ENCODE results near the gene CCNL2. TPM values are rescaled to one million over a fixed set of nuclear protein-coding genes. Genes with fewer than 3 reads are reported as not detected.

Gene CCNL2
- total and polyA plus RNA-seq, 2 donors (not counting 1 experiment from before 2014, with no cell fraction given) = 263 to 347 TPM

- H3K4me3 Mint-ChIP-seq = no peak overlapping the region
- no peak overlapping the region for H3K27ac Mint-ChIP-seq
- POLR2A ChIA-PET = no interaction called here
Observed at GRCh38 chr1:1336931-1337792, 62.0 kb downstream of the CCNL2 start.

More at GRCh38 chr1:1336931-1337792, 62.0 kb downstream of the CCNL2 start:
- Histone ChIP-seq H3K27ac (ENCODE audit: low read length in 2 of 2) (no peak overlapping the region), H3K27me3 (replicated peaks in 1 of 4; ENCODE audit: control extremely low read depth in 1 of 4, control insufficient read depth in 3 of 4, insufficient read depth in 4 of 4, low read length in 3 of 4) (no peaks in the 10 kb centered on the region), H3K4me2 (replicated peaks; ENCODE audit: low read depth, low read length, poor library complexity, severe bottlenecking) (no peak overlapping the region), H4K20me1 (ENCODE audit: control insufficient read depth, insufficient read depth, low read length, poor library complexity, severe bottlenecking) (no peaks in the 10 kb centered on the region), H3K36me3 (replicated peaks in 1 of 2; ENCODE audit: control extremely low read depth in 1 of 2, control insufficient read depth in 1 of 2, extremely low read depth in 1 of 2, insufficient read depth in 2 of 2, low read length in 1 of 2) (peaks cover 0 to 12% of the 10 kb centered on the region in 2 experiments), H3K9ac (ENCODE audit: low read length) (no peak overlapping the region), H3K79me2 (ENCODE audit: control insufficient read depth, insufficient read depth, low read length) (no peaks in the 10 kb centered on the region), H2AFZ (ENCODE audit: insufficient read depth, low read depth, low read length, poor library complexity, severe bottlenecking) (no peak overlapping the region), H3K4me1 (ENCODE audit: control insufficient read depth in 2 of 2, insufficient read depth in 2 of 2, low read length in 2 of 2) (no peaks in the 10 kb centered on the region), H3K9me3 (ENCODE audit: control extremely low read depth in 1 of 3, control insufficient read depth in 2 of 3, insufficient read depth in 1 of 3, low read length in 2 of 3) (peaks cover 0 to 7% (median 0%) of the 10 kb centered on the region in 3 donors), H3K4me3 (ENCODE audit: control extremely low read depth in 1 of 5, extremely low read depth in 1 of 5, insufficient read depth in 1 of 5, low read depth in 2 of 5, low read length in 4 of 5) (no peak overlapping the region)
- ATAC-seq (ENCODE audit: low read depth) (no peak), DNase-seq (no peak)
- Mint-ChIP-seq H3K9me3 (ENCODE audit: insufficient read depth) (no peaks in the 10 kb centered on the region), H3K4me1 (peaks cover 2% of the 10 kb centered on the region), H3K27me3 (no peaks in the 10 kb centered on the region)
- intact Hi-C loops (cut with micrococcal nuclease) = no loop called here
- WGBS (ENCODE audit: insufficient coverage) = 94% methylated on average over 31 of the region's 32 CpGs
- CTCF ChIA-PET = no interaction called here
- no peak for TF ChIP-seq CTCF (IDR thresholded peaks at IDR 0.05)
- TF ChIP-seq EZH2 (IDR thresholded peaks at IDR 0.05; ENCODE audit: borderline replicate concordance, insufficient read depth, low read depth, low read length, poor library complexity, severe bottlenecking) = no peak
